A549 (cell line): ENCODE measurements around the gene TNFRSF21.

Source experiments
- JUN ChIP-seq, 2 experiments: fragments of >200 bp; sonication (Bioruptor Twin); formaldehyde crosslinking; IDR thresholded peaks; 2 replicates in 1 of 2; 3 replicates in 1 of 2; pipeline ENCODE4 v1.6.1; 2016 to 2017
- NR3C1 ChIP-seq: fragments of >200 bp; sonication (Bioruptor Twin); formaldehyde crosslinking; IDR thresholded peaks from 3 replicates; pipeline ENCODE4 v1.6.1; 2017
- PHF8 ChIP-seq: fragments of 200-600 bp; sonication (generic); IDR thresholded peaks from 2 replicates; pipeline ENCODE4 v1.6.1; 2016; ENCODE audit warnings: low read depth, mild to moderate bottlenecking, antibody characterized with exemption, moderate library complexity, borderline replicate concordance
- POLR2AphosphoS2 ChIP-seq: conservative IDR thresholded peaks from 2 replicates; pipeline ENCODE4 v1.6.1; 2012; ENCODE audit warnings: low read length, improper control_type of control experiment, inconsistent platforms
- RFX5 ChIP-seq: fragments of 450-650 bp; IDR thresholded peaks from 2 replicates; pipeline ENCODE4 v1.7.1; 2014; ENCODE audit warnings: antibody characterized with exemption, mild to moderate bottlenecking, moderate library complexity
- SMC3 ChIP-seq: fragments of >200 bp; sonication (Bioruptor Twin); formaldehyde crosslinking; IDR thresholded peaks from 3 replicates; pipeline ENCODE4 v1.6.1; 2018; ENCODE audit warnings: inconsistent platforms
- ZFP36 ChIP-seq: fragments of 450-650 bp; IDR thresholded peaks from 2 replicates; pipeline ENCODE4 v1.6.1; 2014; ENCODE audit warnings: borderline replicate concordance; ENCODE audit not compliant: partially characterized antibody
- TF ChIP-seq, protein P1 (sequence below): IDR thresholded peaks from 2 replicates; pipeline ENCODE4 v1.6.1; 2012
- TF ChIP-seq, protein P2 (sequence below): fragments of >200 bp; sonication (Bioruptor Twin); formaldehyde crosslinking; IDR thresholded peaks from 3 replicates; pipeline ENCODE4 v1.5.1; 2016

GRCh38 chr6:47250302-47250701 is 59.4 kb downstream of the TNFRSF21 start:
- TF ChIP-seq POLR2AphosphoS2 (no peak), NR3C1 (no peak), JUN (IDR thresholded peaks at IDR 0.05) (no peak), PHF8 (no peak), ZFP36 (no peak), SMC3 (no peak), RFX5 (no peak)
- TF ChIP-seq, protein P1, sequence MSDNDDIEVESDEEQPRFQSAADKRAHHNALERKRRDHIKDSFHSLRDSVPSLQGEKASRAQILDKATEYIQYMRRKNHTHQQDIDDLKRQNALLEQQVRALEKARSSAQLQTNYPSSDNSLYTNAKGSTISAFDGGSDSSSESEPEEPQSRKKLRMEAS: no peak
- TF ChIP-seq, protein P2, sequence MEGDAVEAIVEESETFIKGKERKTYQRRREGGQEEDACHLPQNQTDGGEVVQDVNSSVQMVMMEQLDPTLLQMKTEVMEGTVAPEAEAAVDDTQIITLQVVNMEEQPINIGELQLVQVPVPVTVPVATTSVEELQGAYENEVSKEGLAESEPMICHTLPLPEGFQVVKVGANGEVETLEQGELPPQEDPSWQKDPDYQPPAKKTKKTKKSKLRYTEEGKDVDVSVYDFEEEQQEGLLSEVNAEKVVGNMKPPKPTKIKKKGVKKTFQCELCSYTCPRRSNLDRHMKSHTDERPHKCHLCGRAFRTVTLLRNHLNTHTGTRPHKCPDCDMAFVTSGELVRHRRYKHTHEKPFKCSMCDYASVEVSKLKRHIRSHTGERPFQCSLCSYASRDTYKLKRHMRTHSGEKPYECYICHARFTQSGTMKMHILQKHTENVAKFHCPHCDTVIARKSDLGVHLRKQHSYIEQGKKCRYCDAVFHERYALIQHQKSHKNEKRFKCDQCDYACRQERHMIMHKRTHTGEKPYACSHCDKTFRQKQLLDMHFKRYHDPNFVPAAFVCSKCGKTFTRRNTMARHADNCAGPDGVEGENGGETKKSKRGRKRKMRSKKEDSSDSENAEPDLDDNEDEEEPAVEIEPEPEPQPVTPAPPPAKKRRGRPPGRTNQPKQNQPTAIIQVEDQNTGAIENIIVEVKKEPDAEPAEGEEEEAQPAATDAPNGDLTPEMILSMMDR: no peak
